Measurements from ENCODE around the gene VENTX. TPM values are rescaled to one million over a fixed set of nuclear protein-coding genes. Genes with fewer than 3 reads are reported as not detected.

VENTX gene
- total RNA-seq, 2 experiments from 2014 or later: not detected

GRCh38 chr10:133238466-133238804 lies 780 bp downstream of the VENTX start:
- ChIA-PET CTCF (interaction anchor here (0.6 kb wide), 1 partner anchor 11 kb away, joined by 3 read pairs; no protein-coding TSS in a partner anchor), POLR2A (no interaction called here)
- Mint-ChIP-seq H3K27ac (no peak overlapping the region), H3K4me3 (no peak overlapping the region), H3K36me3 (ENCODE audit: low read depth) (no peaks in the 10 kb centered on the region), H3K9me3 (no peaks in the 10 kb centered on the region), H3K4me1 (peaks cover 25% of the 10 kb centered on the region), H3K27me3 (peaks cover 53% of the 10 kb centered on the region)
- no peak for DNase-seq

GRCh38 chr10:133239990-133240389 lies 2.3 kb downstream of the VENTX start:
- DNase-seq: no peak
- no peak overlapping the region for H3K4me3 Mint-ChIP-seq
- POLR2A ChIA-PET: no interaction called here
- no peaks in the 10 kb centered on the region for H3K36me3 Mint-ChIP-seq (ENCODE audit: low read depth)
- peaks cover 40% of the 10 kb centered on the region for H3K27me3 Mint-ChIP-seq
- CTCF ChIA-PET: no interaction called here
- H3K27ac Mint-ChIP-seq: no peak overlapping the region
- peaks cover 22% of the 10 kb centered on the region for H3K4me1 Mint-ChIP-seq
- no peaks in the 10 kb centered on the region for H3K9me3 Mint-ChIP-seq

- ChIA-PET CTCF (interaction anchor here (1.0 kb wide), 2 partner anchors 19 to 69 kb away, joined by 3 to 5 read pairs; no protein-coding TSS in a partner anchor), POLR2A (no interaction called here)
- H3K4me3 Mint-ChIP-seq: peak overlapping the region; percentile 71
- H3K9me3 Mint-ChIP-seq: no peaks in the 10 kb centered on the region
- H3K27ac Mint-ChIP-seq: peak overlapping the region; percentile 70
- no peaks in the 10 kb centered on the region for H3K36me3 Mint-ChIP-seq (ENCODE audit: low read depth)
- peaks cover 22% of the 10 kb centered on the region for H3K4me1 Mint-ChIP-seq
- H3K27me3 Mint-ChIP-seq: peaks cover 35% of the 10 kb centered on the region
- DNase-seq: peak; percentile 45
Measured at GRCh38 chr10:133241501-133242205, 4.0 kb downstream of the VENTX start.

- peaks cover 34% of the 10 kb centered on the region for H3K27me3 Mint-ChIP-seq
- DNase-seq: no peak
- H3K9me3 Mint-ChIP-seq: no peaks in the 10 kb centered on the region
- POLR2A ChIA-PET: no interaction called here
- H3K36me3 Mint-ChIP-seq (ENCODE audit: low read depth): no peaks in the 10 kb centered on the region
- CTCF ChIA-PET: interaction anchor here (1.0 kb wide), 1 partner anchor 18 kb away, joined by 5 read pairs; no protein-coding TSS in a partner anchor
- H3K4me3 Mint-ChIP-seq: no peak overlapping the region
- peaks cover 22% of the 10 kb centered on the region for H3K4me1 Mint-ChIP-seq
- H3K27ac Mint-ChIP-seq: peak overlapping the region; percentile 25
Measured at GRCh38 chr10:133242611-133243356, 5.1 kb downstream of the VENTX start.

DNA sequence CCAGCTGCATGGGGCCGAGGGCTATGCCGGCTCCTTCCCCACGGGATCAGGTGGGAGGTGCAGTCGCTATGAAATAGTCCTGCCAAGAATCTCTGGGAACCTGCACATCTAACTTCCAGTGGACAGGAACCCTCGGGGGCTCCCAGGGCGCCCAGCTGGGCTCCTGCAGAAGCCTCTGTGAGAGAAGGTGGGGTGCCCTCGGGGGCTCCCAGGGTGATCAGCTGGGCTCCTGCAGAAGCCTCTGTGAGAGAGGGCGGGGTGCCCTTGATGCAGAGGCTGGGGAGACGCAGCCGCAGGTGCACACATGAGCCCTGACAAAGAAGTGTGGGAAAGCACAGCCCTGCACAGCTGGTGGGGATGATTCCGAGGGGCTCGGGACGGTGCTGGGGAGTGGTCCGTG lies 5.9 kb downstream of the VENTX start:
- ChIA-PET CTCF (no interaction called here), POLR2A (no interaction called here)
- Mint-ChIP-seq H3K4me3 (no peak overlapping the region), H3K27ac (peak overlapping the region; percentile 19), H3K36me3 (ENCODE audit: low read depth) (no peaks in the 10 kb centered on the region), H3K9me3 (no peaks in the 10 kb centered on the region), H3K4me1 (peaks cover 22% of the 10 kb centered on the region), H3K27me3 (peaks cover 31% of the 10 kb centered on the region)
- no peak for DNase-seq

GRCh38 chr10:133245439-133246235 lies 8.0 kb downstream of the VENTX start:
- peaks cover 22% of the 10 kb centered on the region for H3K4me1 Mint-ChIP-seq
- H3K9me3 Mint-ChIP-seq: no peaks in the 10 kb centered on the region
- no peak overlapping the region for H3K4me3 Mint-ChIP-seq
- H3K36me3 Mint-ChIP-seq (ENCODE audit: low read depth): no peaks in the 10 kb centered on the region
- CTCF ChIA-PET: interaction anchor here (0.6 to 2.8 kb wide), 5 partner anchors 10 to 84 kb away, joined by 3 to 7 read pairs (median 3); no protein-coding TSS in a partner anchor
- DNase-seq: no peak
- POLR2A ChIA-PET: no interaction called here
- H3K27me3 Mint-ChIP-seq: peaks cover 23% of the 10 kb centered on the region
- no peak overlapping the region for H3K27ac Mint-ChIP-seq

DNA sequence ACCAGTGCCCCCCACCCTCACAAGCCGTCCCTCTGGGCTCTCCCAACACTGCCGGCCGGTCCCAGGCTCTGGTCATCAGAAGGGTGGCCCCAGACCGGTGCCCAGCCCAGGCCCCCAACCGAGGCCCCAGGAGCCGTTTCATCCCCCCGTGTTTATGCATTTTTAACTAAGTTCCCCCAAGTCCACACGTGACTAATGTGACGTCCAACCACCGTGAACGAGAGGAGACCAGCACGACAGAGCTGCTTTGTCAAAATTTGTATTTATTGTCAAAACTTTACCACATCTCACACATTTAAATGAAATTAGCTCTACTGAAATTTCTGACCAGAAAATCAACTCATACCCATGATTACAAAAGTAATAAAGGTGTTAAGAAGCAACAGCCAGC lies 8.6 kb downstream of the VENTX start:
- no peak overlapping the region for H3K4me3 Mint-ChIP-seq
- no peaks in the 10 kb centered on the region for H3K9me3 Mint-ChIP-seq
- ChIA-PET CTCF (interaction anchor here (0.7 to 2.8 kb wide), 4 partner anchors 10 to 312 kb away, joined by 3 to 7 read pairs (median 3); no protein-coding TSS in a partner anchor), POLR2A (no interaction called here)
- no peak overlapping the region for H3K27ac Mint-ChIP-seq
- H3K27me3 Mint-ChIP-seq: peaks cover 17% of the 10 kb centered on the region
- DNase-seq: no peak
- peaks cover 17% of the 10 kb centered on the region for H3K4me1 Mint-ChIP-seq
- H3K36me3 Mint-ChIP-seq (ENCODE audit: low read depth): no peaks in the 10 kb centered on the region

GRCh38 chr10:133247681-133248333 lies 10.2 kb downstream of the VENTX start:
- ChIA-PET CTCF (no interaction called here), POLR2A (no interaction called here)
- H3K4me1 Mint-ChIP-seq: peaks cover 5% of the 10 kb centered on the region
- DNase-seq: no peak
- H3K27me3 Mint-ChIP-seq: peaks cover 8% of the 10 kb centered on the region
- no peaks in the 10 kb centered on the region for H3K36me3 Mint-ChIP-seq (ENCODE audit: low read depth)
- H3K4me3 Mint-ChIP-seq: no peak overlapping the region
- no peaks in the 10 kb centered on the region for H3K9me3 Mint-ChIP-seq
- no peak overlapping the region for H3K27ac Mint-ChIP-seq

- POLR2A ChIA-PET: no interaction called here
- Mint-ChIP-seq H3K27ac (no peak overlapping the region), H3K36me3 (ENCODE audit: low read depth) (no peaks in the 10 kb centered on the region), H3K27me3 (peaks cover 4% of the 10 kb centered on the region), H3K9me3 (no peaks in the 10 kb centered on the region), H3K4me3 (no peak overlapping the region), H3K4me1 (peaks cover 2% of the 10 kb centered on the region)
- no peak for DNase-seq
- CTCF ChIA-PET: no interaction called here
Measured at GRCh38 chr10:133248334-133248715, 10.7 kb downstream of the VENTX start.

DNA sequence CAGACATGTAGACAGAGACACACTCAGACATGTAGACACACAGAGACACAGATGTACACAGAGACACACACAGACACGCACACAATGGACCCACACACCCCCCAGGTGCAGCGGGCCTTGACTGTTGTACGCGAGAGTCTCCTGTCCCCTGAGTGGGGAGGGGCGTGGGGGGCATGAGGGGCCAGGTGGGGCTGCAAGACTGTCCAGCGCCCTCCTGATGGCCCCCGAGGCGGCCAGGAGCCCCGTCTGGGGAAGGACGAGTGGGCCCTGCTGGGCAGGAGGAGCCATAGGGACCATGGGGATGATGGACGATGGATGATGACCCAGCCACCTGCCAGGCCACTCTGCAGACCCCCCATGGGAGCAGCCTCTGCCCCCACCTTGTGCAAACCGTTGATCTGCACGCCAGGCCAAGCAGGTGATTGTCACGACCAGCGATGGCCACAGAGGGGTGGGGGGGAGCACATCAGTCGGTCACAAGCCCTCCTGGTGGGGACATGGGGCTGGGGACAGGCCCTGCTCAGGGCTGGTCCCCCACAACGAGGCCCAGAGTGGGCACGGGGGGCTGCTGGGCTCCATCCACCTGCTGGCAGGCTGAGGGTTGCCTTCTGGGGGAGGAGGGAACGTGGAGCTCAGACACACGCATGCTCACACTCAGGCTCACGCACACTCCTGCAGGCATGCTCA lies 11.6 kb downstream of the VENTX start:
- POLR2A ChIA-PET: no interaction called here
- CTCF ChIA-PET: no interaction called here
- no peak for DNase-seq
- Mint-ChIP-seq H3K4me1 (peaks cover 2% of the 10 kb centered on the region), H3K27me3 (peaks cover 4% of the 10 kb centered on the region), H3K36me3 (ENCODE audit: low read depth) (no peaks in the 10 kb centered on the region), H3K4me3 (no peak overlapping the region), H3K9me3 (no peaks in the 10 kb centered on the region), H3K27ac (no peak overlapping the region)

DNA sequence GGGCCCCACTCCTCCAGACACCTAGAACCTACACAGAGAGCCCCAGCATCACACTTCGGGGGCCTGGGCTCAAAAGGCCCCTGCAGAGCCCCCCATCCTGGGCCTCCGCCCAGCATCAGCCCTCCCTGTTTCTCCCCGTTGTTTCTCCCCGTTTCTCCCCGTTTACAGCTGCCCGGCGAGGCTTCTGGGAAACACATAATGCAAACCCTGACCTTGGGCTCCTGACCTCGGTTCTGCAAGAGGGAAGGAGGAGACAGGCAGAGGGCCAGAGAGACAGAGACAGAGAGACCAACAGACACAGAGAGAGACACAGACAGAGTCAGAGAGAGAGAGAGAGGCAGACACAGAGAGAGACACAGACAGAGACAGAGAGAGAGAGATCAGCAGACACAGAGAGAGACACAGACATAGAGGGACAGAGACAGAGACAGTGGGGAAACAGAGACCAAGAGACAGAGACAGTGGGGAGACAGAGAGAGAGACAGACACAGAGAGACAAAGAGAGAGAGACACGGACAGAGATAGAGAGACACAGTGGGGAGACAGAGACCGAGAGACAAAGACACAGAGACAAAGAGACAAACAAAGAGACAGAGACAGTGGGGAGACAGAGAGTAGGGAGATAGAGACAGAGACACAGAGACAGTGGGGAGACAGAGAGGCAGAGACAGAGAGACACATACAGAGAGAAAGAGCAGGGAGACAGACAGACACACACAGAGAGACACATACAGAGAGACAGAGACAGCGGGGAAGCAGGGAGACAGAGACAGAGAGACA lies 12.5 kb downstream of the VENTX start:
- Mint-ChIP-seq H3K4me1 (peaks cover 2% of the 10 kb centered on the region), H3K36me3 (ENCODE audit: low read depth) (no peaks in the 10 kb centered on the region), H3K9me3 (no peaks in the 10 kb centered on the region), H3K4me3 (no peak overlapping the region), H3K27me3 (peaks cover 4% of the 10 kb centered on the region), H3K27ac (peak overlapping the region; percentile 43)
- POLR2A ChIA-PET: no interaction called here
- no peak for DNase-seq
- CTCF ChIA-PET: no interaction called here
